NT2/D1 (cell line): ENCODE results near the gene MMEL1.

ENCODE experiments used
- SUZ12 ChIP-seq: IDR thresholded peaks from 2 replicates; pipeline ENCODE4 v1.6.1; 2011; ENCODE audit not compliant: insufficient read length, insufficient read depth; ENCODE audit errors: extremely low read depth
- YY1 ChIP-seq: IDR thresholded peaks from 2 replicates; pipeline ENCODE4 v1.6.1; 2011; ENCODE audit not compliant: insufficient read length, insufficient read depth
- ZNF274 ChIP-seq: IDR thresholded peaks from 2 replicates; pipeline ENCODE4 v1.6.1; 2011; ENCODE audit warnings: mild to moderate bottlenecking, low read depth, low read length

GRCh38 chr1:2628933-2629626 lies 3.7 kb downstream of the MMEL1 start:
- TF ChIP-seq ZNF274 (no peak), SUZ12 (no peak), YY1 (no peak)
